Measurements from ENCODE around the gene DVL1. TPM values are rescaled to one million over a fixed set of nuclear protein-coding genes. Genes with fewer than 3 reads are reported as not detected.
A peak's percentile ranks its signal among the peaks of the same experiment; 100 is the strongest.

The DVL1 gene
- total RNA-seq, 6 experiments from 2014 or later: 73.8 to 96.6 (median 74.5) TPM

- H3K4me3 Mint-ChIP-seq: peak overlapping the region; percentile 91; the same call in 1 of the 2 replicates
- no peaks in the 10 kb centered on the region for H3K36me3 Mint-ChIP-seq (ENCODE audit: low read depth)
- no peaks in the 10 kb centered on the region for H3K27me3 Mint-ChIP-seq (ENCODE audit: insufficient read depth)
- peaks cover 11% of the 10 kb centered on the region; the same call in 1 of the 2 replicates for H3K4me1 Mint-ChIP-seq (ENCODE audit: low read depth)
- peak overlapping the region; percentile 77 for H3K27ac Mint-ChIP-seq
- no peaks in the 10 kb centered on the region for H3K9me3 Mint-ChIP-seq
- no peak for TF ChIP-seq CTCF (IDR thresholded peaks at IDR 0.05)
- DNase-seq: no peak
Observed at GRCh38 chr1:1376551-1377226, 27.5 kb upstream of the DVL1 start.

GRCh38 chr1:1374929-1375662 lies 25.9 kb upstream of the DVL1 start, which contains the start of gene AURKAIP1:
TSS of gene AURKAIP1 (minus strand) at chr1:1375207. CDS start at chr1:1374756, 451 bp downstream.
- DNase-seq: peak; percentile 100
- peak; percentile 75 for TF ChIP-seq CTCF (IDR thresholded peaks at IDR 0.05)
- Mint-ChIP-seq H3K27me3 (ENCODE audit: insufficient read depth) (no peaks in the 10 kb centered on the region), H3K27ac (peak within 1 kb of the TSS; percentile 96), H3K4me1 (ENCODE audit: low read depth) (peaks cover 11% of the 10 kb centered on the region; the same call in 1 of the 2 replicates), H3K4me3 (peak within 1 kb of the TSS; percentile 91), H3K36me3 (ENCODE audit: low read depth) (no peaks in the 10 kb centered on the region), H3K9me3 (no peaks in the 10 kb centered on the region)

DNA sequence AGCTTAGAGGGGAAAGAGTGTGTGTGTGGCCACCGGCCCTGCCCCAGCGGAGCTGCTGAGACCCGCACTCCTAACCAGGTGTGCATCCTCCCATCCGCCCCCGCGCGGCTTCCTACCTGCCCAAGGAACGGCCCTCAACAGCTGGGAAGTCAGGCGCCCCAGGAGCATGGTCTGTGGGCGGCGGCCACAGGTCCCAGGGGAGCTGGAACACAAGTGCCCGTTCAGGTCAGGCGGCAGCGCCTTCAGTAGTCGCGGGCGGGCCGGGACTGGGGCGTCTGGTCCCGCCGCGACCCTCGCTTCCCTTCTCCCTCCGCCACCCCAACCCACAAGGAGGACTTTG lies 25.3 kb upstream of the DVL1 start:
- H3K27ac Mint-ChIP-seq: peak overlapping the region; percentile 51
- no peaks in the 10 kb centered on the region for H3K9me3 Mint-ChIP-seq
- H3K27me3 Mint-ChIP-seq (ENCODE audit: insufficient read depth): no peaks in the 10 kb centered on the region
- H3K4me3 Mint-ChIP-seq: peak overlapping the region; percentile 91
- no peak for TF ChIP-seq CTCF (IDR thresholded peaks at IDR 0.05)
- no peak for DNase-seq
- no peaks in the 10 kb centered on the region for H3K36me3 Mint-ChIP-seq (ENCODE audit: low read depth)
- H3K4me1 Mint-ChIP-seq (ENCODE audit: low read depth): peaks cover 11% of the 10 kb centered on the region; the same call in 1 of the 2 replicates

DNA sequence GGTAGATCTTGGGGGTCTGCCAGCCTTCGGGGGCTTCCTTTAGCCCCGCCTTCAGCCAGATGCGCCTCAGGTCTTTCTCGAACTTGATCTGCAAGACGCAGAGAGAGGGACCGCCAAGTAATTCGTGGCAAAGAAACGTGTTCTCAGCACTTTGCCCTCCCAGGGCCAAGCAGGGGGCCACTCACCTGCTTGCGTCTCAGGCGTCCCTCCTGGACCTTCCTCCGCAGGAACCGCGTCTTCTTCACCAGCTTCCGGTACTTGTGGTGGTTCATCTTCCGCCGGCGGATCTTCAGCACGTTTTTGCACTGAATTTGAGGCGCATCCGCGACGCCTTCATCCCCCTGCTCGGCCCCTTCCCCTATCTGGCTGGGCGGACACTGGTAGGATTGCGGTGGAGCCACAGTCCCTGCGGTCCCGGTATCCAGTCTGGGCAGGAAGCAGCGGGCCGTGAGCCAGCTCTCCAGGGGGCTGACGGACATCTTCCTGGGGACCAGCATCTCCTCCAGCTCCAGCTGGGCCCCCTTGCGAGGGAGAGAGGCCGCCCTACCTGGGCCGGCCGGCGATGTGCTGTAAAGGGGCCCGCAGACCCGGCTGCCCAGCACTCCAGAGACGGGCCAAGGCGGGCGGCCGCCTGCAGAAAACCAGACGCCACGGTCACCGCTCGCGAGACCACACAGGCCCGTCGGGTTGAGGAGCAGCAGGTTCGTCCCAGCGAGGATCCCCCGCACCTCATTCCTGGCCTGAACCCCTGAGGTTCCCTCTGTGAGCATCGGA lies 24.8 kb upstream of the DVL1 start:
- DNase-seq: no peak
- no peaks in the 10 kb centered on the region for H3K9me3 Mint-ChIP-seq

More for the DNA sequence above, 24.8 kb upstream of the DVL1 start:
- Mint-ChIP-seq H3K36me3 (ENCODE audit: low read depth) (no peaks in the 10 kb centered on the region), H3K27me3 (ENCODE audit: insufficient read depth) (no peaks in the 10 kb centered on the region), H3K27ac (peak overlapping the region; percentile 51; the same call in 1 of the 2 replicates), H3K4me3 (peak overlapping the region; percentile 91), H3K4me1 (ENCODE audit: low read depth) (peaks cover 11% of the 10 kb centered on the region; the same call in 1 of the 2 replicates)
- TF ChIP-seq CTCF (IDR thresholded peaks at IDR 0.05): no peak
